Lower lobe of right lung (tissue), 2 donors: ENCODE data around the gene DGLUCY. TPM values are rescaled to one million over a fixed set of nuclear protein-coding genes. Genes with fewer than 3 reads are reported as not detected.
"Not testable (repeated sequence)": the region's sequence is repeated elsewhere in the genome, so short reads cannot be mapped to it uniquely, and the experiment has no call there.

Experiments
- ATAC-seq, 2 donors: fragments of 200-7000 bp; cut with Tn5 transposase; one replicate each; pipeline ENCODE4 v1.9.1; 2020 to 2022; ENCODE audit warnings: mild to moderate bottlenecking in 2 of 2, moderate library complexity in 2 of 2
- DNase-seq: peaks from one replicate; pipeline ENCODE4 v3.0.0-alpha.2; 2020
- H3K27ac ChIP-seq: fragments of 200-600 bp; one replicate; pipeline ENCODE4 v1.8.0; 2022
- H3K27me3 ChIP-seq: fragments of 200-600 bp; one replicate; pipeline ENCODE4 v1.8.0; 2022; ENCODE audit warnings: low read depth
- H3K36me3 ChIP-seq: fragments of 200-600 bp; one replicate; pipeline ENCODE4 v1.8.0; 2022; ENCODE audit warnings: mild to moderate bottlenecking
- H3K4me1 ChIP-seq: fragments of 200-600 bp; one replicate; pipeline ENCODE4 v1.8.0; 2022
- H3K4me3 ChIP-seq: fragments of 200-600 bp; one replicate; pipeline ENCODE4 v1.8.0; 2022; ENCODE audit warnings: mild to moderate bottlenecking
- H3K9me3 ChIP-seq: fragments of 200-600 bp; one replicate; pipeline ENCODE4 v1.8.0; 2022
- intact Hi-C: fragments of 100-400 bp; cut with DNase I; formaldehyde crosslinking; loops from one replicate; pipeline ENCODE4 v1.11.0; 2022
- total RNA-seq: library from RNA; stranded (reverse); fragmentation: NEBNext Ultra II Directional; extraction: Animal tissue kit (Norgen Biotek cat#: 25700); gene quantifications from one replicate; pipeline ENCODE4 v1.2.1, GENCODE V29; 2021
- TF ChIP-seq, protein P1 (sequence below): fragments of 200-600 bp; IDR thresholded peaks from one replicate; pipeline ENCODE4 v1.8.0; 2022; ENCODE audit warnings: antibody characterized with exemption, mild to moderate bottlenecking
- donor health status: DM: no; HTN: yes; CAD: no; lungs with severe emphysema.

The DGLUCY gene
- total RNA-seq, 1 donor from 2014 or later: 102 TPM

- Histone ChIP-seq H3K27me3 (no peaks in the 10 kb centered on the region), H3K4me3 (no peak overlapping the region), H3K4me1 (peaks cover 36% of the 10 kb centered on the region), H3K9me3 (no peaks in the 10 kb centered on the region), H3K27ac (no peak overlapping the region), H3K36me3 (peaks cover 5% of the 10 kb centered on the region)
- intact Hi-C loops: no loop called here
- ATAC-seq: no peak
- TF ChIP-seq, protein P1, sequence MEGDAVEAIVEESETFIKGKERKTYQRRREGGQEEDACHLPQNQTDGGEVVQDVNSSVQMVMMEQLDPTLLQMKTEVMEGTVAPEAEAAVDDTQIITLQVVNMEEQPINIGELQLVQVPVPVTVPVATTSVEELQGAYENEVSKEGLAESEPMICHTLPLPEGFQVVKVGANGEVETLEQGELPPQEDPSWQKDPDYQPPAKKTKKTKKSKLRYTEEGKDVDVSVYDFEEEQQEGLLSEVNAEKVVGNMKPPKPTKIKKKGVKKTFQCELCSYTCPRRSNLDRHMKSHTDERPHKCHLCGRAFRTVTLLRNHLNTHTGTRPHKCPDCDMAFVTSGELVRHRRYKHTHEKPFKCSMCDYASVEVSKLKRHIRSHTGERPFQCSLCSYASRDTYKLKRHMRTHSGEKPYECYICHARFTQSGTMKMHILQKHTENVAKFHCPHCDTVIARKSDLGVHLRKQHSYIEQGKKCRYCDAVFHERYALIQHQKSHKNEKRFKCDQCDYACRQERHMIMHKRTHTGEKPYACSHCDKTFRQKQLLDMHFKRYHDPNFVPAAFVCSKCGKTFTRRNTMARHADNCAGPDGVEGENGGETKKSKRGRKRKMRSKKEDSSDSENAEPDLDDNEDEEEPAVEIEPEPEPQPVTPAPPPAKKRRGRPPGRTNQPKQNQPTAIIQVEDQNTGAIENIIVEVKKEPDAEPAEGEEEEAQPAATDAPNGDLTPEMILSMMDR: no peak
- DNase-seq: no peak
Observed at GRCh38 chr14:91118511-91119068, 4.7 kb downstream of the DGLUCY start.

DNA sequence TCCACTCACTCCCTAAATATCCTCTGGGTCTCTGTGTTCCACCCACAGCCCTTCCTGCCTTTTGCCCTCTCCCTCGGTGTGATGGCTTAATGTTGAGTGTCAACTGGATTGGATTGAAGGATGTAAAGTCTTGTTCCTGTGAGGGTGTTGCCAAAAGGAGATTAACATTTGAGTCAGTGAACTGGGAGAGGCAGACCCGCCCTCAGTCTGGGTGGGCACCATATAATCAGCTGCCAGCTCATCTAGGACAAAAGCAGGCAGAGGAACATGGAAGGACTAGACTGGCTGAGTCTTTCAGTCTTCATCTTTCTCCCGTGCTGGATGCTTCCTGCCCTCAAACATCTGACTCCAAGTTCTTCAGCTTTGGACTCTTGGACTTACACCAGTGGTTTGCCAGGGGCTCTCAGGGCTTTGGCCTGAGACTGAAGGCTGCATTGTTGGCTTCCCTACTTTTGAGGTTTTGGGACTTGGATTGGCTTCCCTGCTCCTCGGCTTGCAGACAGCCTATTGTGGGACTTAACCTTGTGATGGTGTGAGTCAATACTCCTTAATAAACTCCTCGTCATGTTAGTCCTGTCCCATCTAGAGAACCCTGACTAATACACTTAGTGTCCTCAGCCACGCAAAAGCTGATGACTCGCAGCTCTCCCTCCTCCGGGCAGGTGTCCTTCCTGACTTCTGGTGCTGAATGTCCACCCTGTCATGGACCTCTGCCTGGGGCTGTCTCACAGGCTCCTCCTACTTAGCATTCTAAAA lies 5.9 kb downstream of the DGLUCY start:
- ATAC-seq (no peak), DNase-seq (no peak)
- no peak overlapping the region for H3K27ac ChIP-seq
- no peaks in the 10 kb centered on the region for H3K9me3 ChIP-seq
- peaks cover 5% of the 10 kb centered on the region for H3K36me3 ChIP-seq
- intact Hi-C loops: no loop called here
- TF ChIP-seq, protein P1: no peak
- peaks cover 33% of the 10 kb centered on the region for H3K4me1 ChIP-seq
- no peaks in the 10 kb centered on the region for H3K27me3 ChIP-seq
- H3K4me3 ChIP-seq: no peak overlapping the region

DNA sequence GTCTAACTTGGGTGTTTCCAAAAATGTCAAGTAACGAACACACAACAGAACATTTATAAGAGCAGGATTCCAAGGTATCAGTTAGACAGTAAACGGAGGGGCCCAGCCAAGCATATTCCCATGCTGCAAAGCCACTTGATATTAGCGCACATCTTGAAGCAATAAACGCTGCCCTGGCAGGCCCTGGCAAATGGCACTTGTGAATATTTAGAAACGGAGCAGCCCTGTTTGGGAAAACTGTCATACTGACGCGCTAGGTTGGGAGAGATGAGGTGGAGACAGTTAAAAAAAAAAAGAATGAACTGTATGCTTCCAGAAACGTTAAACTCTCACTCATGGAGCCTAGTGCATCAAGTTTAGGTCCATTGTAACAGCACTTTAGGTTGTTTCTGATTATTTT lies 9.3 kb downstream of the DGLUCY start:
- TF ChIP-seq, protein P1: no peak
- H3K4me3 ChIP-seq: no peak overlapping the region
- intact Hi-C loops: no loop called here
- ATAC-seq: no peak
- H3K36me3 ChIP-seq: peaks cover 5% of the 10 kb centered on the region
- no peak overlapping the region for H3K27ac ChIP-seq
- no peaks in the 10 kb centered on the region for H3K27me3 ChIP-seq
- H3K4me1 ChIP-seq: peaks cover 17% of the 10 kb centered on the region
- DNase-seq: no peak
- H3K9me3 ChIP-seq: no peaks in the 10 kb centered on the region

DNA sequence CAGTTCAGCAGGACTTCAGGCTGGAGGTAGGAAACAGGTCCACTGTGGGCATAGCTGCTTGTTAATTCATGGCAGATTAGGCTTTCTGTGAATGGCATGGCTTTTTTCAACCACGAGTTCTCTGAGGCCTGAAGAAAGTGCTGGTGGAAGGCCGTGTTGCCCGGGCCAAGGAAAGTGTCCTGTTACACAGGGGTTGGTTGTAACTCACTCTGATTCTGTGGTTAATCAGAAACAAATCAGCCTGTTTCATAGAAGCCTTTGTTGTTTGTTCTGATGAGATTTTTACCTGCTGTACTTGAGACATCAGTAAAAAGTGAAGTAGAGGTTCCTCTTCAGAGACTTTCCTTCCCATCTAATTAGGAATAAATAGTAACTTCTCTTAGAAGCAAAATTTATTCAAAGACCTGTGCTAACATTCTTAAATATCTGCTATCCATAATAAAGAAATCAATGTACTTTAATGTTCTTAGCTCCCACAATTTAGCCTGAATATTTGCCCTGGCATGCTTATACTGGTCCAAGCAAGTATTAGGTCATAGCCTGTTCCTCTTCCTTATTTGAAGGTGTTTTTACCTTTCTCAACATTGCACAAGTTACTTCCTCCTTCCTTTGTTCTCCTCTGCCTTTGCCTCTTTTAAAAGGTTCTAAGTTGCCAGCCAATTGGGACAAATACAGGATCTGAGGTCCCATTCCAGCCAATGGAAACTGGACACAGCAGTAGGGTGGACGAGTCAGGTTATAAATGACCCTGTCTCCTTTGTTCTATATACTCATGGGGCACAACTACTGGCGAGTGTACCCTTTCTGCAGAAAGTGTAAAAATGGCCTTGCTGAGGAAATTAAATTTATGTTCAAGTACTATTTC lies 10.8 kb downstream of the DGLUCY start:
- intact Hi-C loops, H3K36me3 ChIP-seq, H3K27ac ChIP-seq, ATAC-seq, H3K4me3 ChIP-seq, DNase-seq, H3K9me3 ChIP-seq, H3K27me3 ChIP-seq: not testable (repeated sequence)
- peaks cover 12% of the 10 kb centered on the region for H3K4me1 ChIP-seq

- Histone ChIP-seq H3K4me1 (peaks cover 10% of the 10 kb centered on the region), H3K27ac (no peak overlapping the region), H3K9me3 (no peaks in the 10 kb centered on the region), H3K4me3 (no peak overlapping the region), H3K27me3 (no peaks in the 10 kb centered on the region), H3K36me3 (peaks cover 12% of the 10 kb centered on the region)
- TF ChIP-seq, protein P1: no peak
- DNase-seq: no peak
- no peak for ATAC-seq
- intact Hi-C loops: no loop called here
Observed at GRCh38 chr14:91125271-91125660, 11.4 kb downstream of the DGLUCY start.
